Smooth muscle cell (in vitro differentiated cells): ENCODE results near the gene VCP. TPM values are rescaled to one million over a fixed set of nuclear protein-coding genes. Genes with fewer than 3 reads are reported as not detected.

Source experiments
- DNase-seq: peaks from one replicate; lab custom pipeline; 2025; ENCODE audit not compliant: unreplicated experiment; lab: John Stamatoyannopoulos, UW
- H2AFZ ChIP-seq: fragments of 200-600 bp; sonication (generic); 2 replicates; pipeline ENCODE4 v1.6.0; 2016; ENCODE audit warnings: antibody characterized with exemption, low read depth, mild to moderate bottlenecking
- H3F3A ChIP-seq: fragments of 200-600 bp; sonication (generic); 2 replicates; pipeline ENCODE4 v1.6.0; 2017; ENCODE audit warnings: antibody characterized with exemption, low read depth
- H3K27ac ChIP-seq: fragments of 200-600 bp; sonication (generic); 2 replicates; pipeline ENCODE4 v1.5.1; 2016; ENCODE audit warnings: low read depth, mild to moderate bottlenecking
- H3K27me3 ChIP-seq: fragments of 200-600 bp; sonication (generic); 2 replicates; pipeline ENCODE4 v1.6.1; 2016; ENCODE audit warnings: low read depth, mild to moderate bottlenecking
- H3K36me3 ChIP-seq: fragments of 200-600 bp; sonication (generic); 2 replicates; pipeline ENCODE4 v1.5.1; 2016; ENCODE audit warnings: low read depth
- H3K4me1 ChIP-seq: fragments of 200-600 bp; sonication (generic); 2 replicates; pipeline ENCODE4 v1.5.1; 2016; ENCODE audit warnings: low read depth
- H3K4me2 ChIP-seq: fragments of 200-600 bp; sonication (generic); 2 replicates; pipeline ENCODE4 v1.6.0; 2016; ENCODE audit warnings: mild to moderate bottlenecking
- H3K4me3 ChIP-seq: fragments of 200-600 bp; sonication (generic); 2 replicates; pipeline ENCODE4 v1.5.1; 2016; ENCODE audit warnings: mild to moderate bottlenecking
- H3K79me2 ChIP-seq: fragments of 200-600 bp; sonication (generic); 2 replicates; pipeline ENCODE4 v1.6.0; 2016; ENCODE audit warnings: low read depth, mild to moderate bottlenecking
- H3K9ac ChIP-seq: fragments of 200-600 bp; sonication (generic); 2 replicates; pipeline ENCODE4 v1.6.0; 2016; ENCODE audit warnings: low read depth
- H3K9me3 ChIP-seq: fragments of 200-600 bp; sonication (generic); replicated peaks from 2 replicates; pipeline ENCODE4 v1.5.1; 2016; ENCODE audit warnings: low read depth
- H4K20me1 ChIP-seq: fragments of 200-600 bp; sonication (generic); 2 replicates; pipeline ENCODE4 v1.6.0; 2016; ENCODE audit warnings: low read depth
- WGBS: methylation state at CpG from one replicate; pipeline ENCODE4 v1.1.7; 2016; ENCODE audit warnings: low lambda C conversion rate; 5-methylcytosine and 5-hydroxymethylcytosine counted together
- polyA plus RNA-seq: library from polyadenylated mRNA; unstranded; fragments of >200 nt; fragmentation: Nextera tagmentation; extraction: Ambion mirVana; gene quantifications from 2 replicates; pipeline ENCODE4 v1.2.1, GENCODE V29; 2016
- total RNA-seq: library from RNA; depleted of rRNA; stranded (reverse); fragments of >200 nt; gene quantifications from 2 replicates; pipeline ENCODE4 v1.2.3, GENCODE V29; 2014
- TF ChIP-seq, protein P1 (sequence below): fragments of 200-600 bp; sonication (generic); IDR thresholded peaks from 2 replicates; pipeline ENCODE4 v1.5.1; 2017; ENCODE audit warnings: borderline replicate concordance, mild to moderate bottlenecking, antibody characterized with exemption; ENCODE audit not compliant: insufficient read depth, poor library complexity, severe bottlenecking

VCP gene
- total and polyA plus RNA-seq, 2 experiments from 2014 or later, result 207 to 314 TPM

GRCh38 chr9:35079041-35079425 lies 6.6 kb upstream of the VCP start:
- Histone ChIP-seq H3K27me3 (no peaks in the 10 kb centered on the region), H2AFZ (peak overlapping the region; percentile 85), H3K4me1 (peaks cover 12% of the 10 kb centered on the region), H3K9me3 (no peaks in the 10 kb centered on the region), H4K20me1 (no peaks in the 10 kb centered on the region), H3K4me2 (peak overlapping the region; percentile 90), H3K36me3 (no peaks in the 10 kb centered on the region), H3K4me3 (peak overlapping the region; percentile 74), H3F3A (peaks cover 10% of the 10 kb centered on the region), H3K79me2 (peaks cover 25% of the 10 kb centered on the region), H3K9ac (peak overlapping the region; percentile 53), H3K27ac (peak overlapping the region; percentile 28)
- DNase-seq, result no peak
- TF ChIP-seq, protein P1, sequence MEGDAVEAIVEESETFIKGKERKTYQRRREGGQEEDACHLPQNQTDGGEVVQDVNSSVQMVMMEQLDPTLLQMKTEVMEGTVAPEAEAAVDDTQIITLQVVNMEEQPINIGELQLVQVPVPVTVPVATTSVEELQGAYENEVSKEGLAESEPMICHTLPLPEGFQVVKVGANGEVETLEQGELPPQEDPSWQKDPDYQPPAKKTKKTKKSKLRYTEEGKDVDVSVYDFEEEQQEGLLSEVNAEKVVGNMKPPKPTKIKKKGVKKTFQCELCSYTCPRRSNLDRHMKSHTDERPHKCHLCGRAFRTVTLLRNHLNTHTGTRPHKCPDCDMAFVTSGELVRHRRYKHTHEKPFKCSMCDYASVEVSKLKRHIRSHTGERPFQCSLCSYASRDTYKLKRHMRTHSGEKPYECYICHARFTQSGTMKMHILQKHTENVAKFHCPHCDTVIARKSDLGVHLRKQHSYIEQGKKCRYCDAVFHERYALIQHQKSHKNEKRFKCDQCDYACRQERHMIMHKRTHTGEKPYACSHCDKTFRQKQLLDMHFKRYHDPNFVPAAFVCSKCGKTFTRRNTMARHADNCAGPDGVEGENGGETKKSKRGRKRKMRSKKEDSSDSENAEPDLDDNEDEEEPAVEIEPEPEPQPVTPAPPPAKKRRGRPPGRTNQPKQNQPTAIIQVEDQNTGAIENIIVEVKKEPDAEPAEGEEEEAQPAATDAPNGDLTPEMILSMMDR, result no peak
- 11% methylated on average over 10 of the region's 10 CpGs for WGBS

DNA sequence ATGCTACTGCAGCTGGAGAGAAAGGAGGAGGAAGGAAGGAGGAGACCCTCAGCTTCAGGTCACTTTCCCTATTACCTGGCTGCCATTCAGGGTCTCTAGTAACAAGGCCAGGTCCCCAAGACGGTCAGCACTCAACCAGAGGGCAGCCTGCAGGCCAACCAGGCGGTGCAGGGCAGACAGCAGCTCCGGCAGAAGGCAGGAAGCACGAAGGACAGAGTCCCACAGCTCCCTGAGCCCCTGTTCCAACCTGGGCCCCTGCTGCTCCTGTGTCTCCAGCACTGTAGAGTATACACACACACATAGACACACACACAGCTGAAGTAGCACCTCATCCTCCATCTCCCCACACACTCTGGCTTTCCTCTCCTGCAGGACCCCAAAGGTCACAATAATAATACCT lies 5.6 kb upstream of the VCP start:
- H3K4me2 ChIP-seq, result peak overlapping the region; percentile 90
- peaks cover 10% of the 10 kb centered on the region for H3F3A ChIP-seq
- 92% methylated on average over 4 of the region's 4 CpGs for WGBS
- no peak for DNase-seq
- H3K4me1 ChIP-seq, result peaks cover 14% of the 10 kb centered on the region
- H3K27me3 ChIP-seq, result no peaks in the 10 kb centered on the region
- peak overlapping the region; percentile 74 for H3K4me3 ChIP-seq
- no peak overlapping the region for H2AFZ ChIP-seq
- no peak overlapping the region for H3K9ac ChIP-seq
- no peaks in the 10 kb centered on the region for H4K20me1 ChIP-seq
- H3K27ac ChIP-seq, result no peak overlapping the region
- H3K36me3 ChIP-seq, result no peaks in the 10 kb centered on the region
- TF ChIP-seq, protein P1, result no peak
- H3K79me2 ChIP-seq, result peaks cover 25% of the 10 kb centered on the region
- H3K9me3 ChIP-seq, result no peaks in the 10 kb centered on the region

DNA sequence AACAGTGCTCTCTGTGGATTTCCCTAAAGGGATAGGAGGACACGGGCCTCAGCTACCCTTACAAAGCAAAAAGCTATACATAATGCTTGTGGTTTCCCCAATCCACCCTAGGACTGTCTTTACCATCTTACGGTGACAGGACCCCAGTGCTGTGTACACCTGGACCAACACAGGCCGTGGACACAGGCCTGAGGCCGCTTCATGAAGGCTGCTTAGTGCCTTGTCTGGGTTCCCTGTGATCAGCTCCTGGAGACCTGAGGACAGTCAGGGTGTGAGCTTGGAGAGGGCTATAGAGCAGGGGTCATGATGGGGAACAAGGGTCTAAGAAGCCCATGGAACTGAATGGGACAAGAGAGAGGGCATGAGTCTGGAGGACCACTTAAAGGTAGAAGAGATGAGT lies 4.4 kb upstream of the VCP start:
- Histone ChIP-seq H3K4me2 (no peak overlapping the region), H3K27ac (no peak overlapping the region), H3K27me3 (peaks cover 4% of the 10 kb centered on the region), H3K9me3 (no peaks in the 10 kb centered on the region), H3K4me1 (peaks cover 16% of the 10 kb centered on the region), H3K79me2 (peaks cover 26% of the 10 kb centered on the region), H3F3A (peaks cover 10% of the 10 kb centered on the region), H3K36me3 (no peaks in the 10 kb centered on the region), H3K4me3 (no peak overlapping the region), H4K20me1 (peaks cover 5% of the 10 kb centered on the region), H3K9ac (no peak overlapping the region), H2AFZ (no peak overlapping the region)
- TF ChIP-seq, protein P1, result no peak
- WGBS, result 94% methylated on average over 4 of the region's 4 CpGs
- no peak for DNase-seq

DNA sequence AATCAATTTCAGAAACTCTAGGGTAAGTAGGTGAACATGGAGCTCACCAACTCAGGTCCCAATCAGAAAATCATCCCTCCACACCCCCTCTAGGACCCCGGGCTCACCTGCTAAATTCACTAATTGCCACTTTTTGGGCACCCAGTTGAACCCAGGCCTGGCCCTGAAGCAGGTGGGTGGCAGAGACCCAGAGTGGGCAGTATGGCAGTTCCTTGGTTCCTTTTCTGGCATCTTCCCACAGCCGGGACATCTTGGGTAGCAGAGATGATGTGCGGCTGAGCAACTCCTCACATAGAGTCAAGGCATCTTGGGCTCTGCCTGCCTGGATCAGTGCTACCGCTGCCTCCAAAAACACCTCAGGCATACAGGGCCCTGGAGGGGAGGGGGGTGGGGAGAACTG lies 2.9 kb upstream of the VCP start:
- H3K4me2 ChIP-seq, result no peak overlapping the region
- peaks cover 16% of the 10 kb centered on the region for H3F3A ChIP-seq
- H3K9me3 ChIP-seq, result no peaks in the 10 kb centered on the region
- H2AFZ ChIP-seq, result no peak overlapping the region
- H3K4me1 ChIP-seq, result peaks cover 23% of the 10 kb centered on the region
- no peak overlapping the region for H3K27ac ChIP-seq
- no peak for DNase-seq
- no peak overlapping the region for H3K4me3 ChIP-seq
- H3K36me3 ChIP-seq, result no peaks in the 10 kb centered on the region
- H3K9ac ChIP-seq, result no peak overlapping the region
- peaks cover 41% of the 10 kb centered on the region for H3K79me2 ChIP-seq
- peaks cover 4% of the 10 kb centered on the region for H3K27me3 ChIP-seq
- TF ChIP-seq, protein P1, result no peak
- peaks cover 20% of the 10 kb centered on the region for H4K20me1 ChIP-seq
- 96% methylated on average over 4 of the region's 4 CpGs for WGBS
